Measurements from ENCODE around the gene SELENOF. TPM values are rescaled to one million over a fixed set of nuclear protein-coding genes. Genes with fewer than 3 reads are reported as not detected.
"Not testable (repeated sequence)": the region's sequence is repeated elsewhere in the genome, so short reads cannot be mapped to it uniquely, and the experiment has no call there.

SELENOF gene
- total and polyA plus RNA-seq, 3 donors from 2014 or later: 106 to 218 (median 115) TPM

GRCh38 chr1:86875722-86876121, 38.2 kb downstream of the SELENOF start:
- no peak overlapping the region for H3K27ac ChIP-seq
- TF ChIP-seq POLR2A (IDR thresholded peaks at IDR 0.05): no peak
- no peak for TF ChIP-seq CTCF (IDR thresholded peaks at IDR 0.05)
- intact Hi-C loops (cut with DNase I; ENCODE audit: low total_unique reads): no loop called here
- DNase-seq: no peak
- no peaks in the 10 kb centered on the region for H3K4me1 ChIP-seq
- H3K4me3 ChIP-seq: no peak overlapping the region
- 92 to 95% methylated on average over 1 of the region's 1 CpG for WGBS, 2 donors
- H3K9me3 ChIP-seq: no peaks in the 10 kb centered on the region
- H3K36me3 ChIP-seq (ENCODE audit: low read depth, missing control alignments): no peaks in the 10 kb centered on the region
- no peaks in the 10 kb centered on the region for H3K27me3 ChIP-seq

GRCh38 chr1:86872086-86872485, 41.8 kb downstream of the SELENOF start:
- H3K36me3 ChIP-seq (ENCODE audit: low read depth, missing control alignments): no peaks in the 10 kb centered on the region
- no peak overlapping the region for H3K27ac ChIP-seq
- intact Hi-C loops (cut with DNase I; ENCODE audit: low total_unique reads): no loop called here
- no peak overlapping the region for H3K4me3 ChIP-seq
- no peaks in the 10 kb centered on the region for H3K27me3 ChIP-seq
- no peaks in the 10 kb centered on the region for H3K4me1 ChIP-seq
- TF ChIP-seq POLR2A (IDR thresholded peaks at IDR 0.05): no peak
- TF ChIP-seq CTCF (IDR thresholded peaks at IDR 0.05): no peak
- H3K9me3 ChIP-seq: no peaks in the 10 kb centered on the region
- 72 to 79% methylated on average over 8 of the region's 8 CpGs for WGBS, 2 donors
- DNase-seq: no peak

GRCh38 chr1:86871001-86871400, 42.9 kb downstream of the SELENOF start:
- H3K4me3 ChIP-seq: no peak overlapping the region
- H3K27ac ChIP-seq: no peak overlapping the region
- 62 to 66% methylated on average over 3 of the region's 3 CpGs for WGBS, 2 donors
- no peaks in the 10 kb centered on the region for H3K36me3 ChIP-seq (ENCODE audit: low read depth, missing control alignments)
- no peaks in the 10 kb centered on the region for H3K9me3 ChIP-seq
- H3K4me1 ChIP-seq: no peaks in the 10 kb centered on the region
- DNase-seq: no peak
- TF ChIP-seq POLR2A (IDR thresholded peaks at IDR 0.05): no peak
- TF ChIP-seq CTCF (IDR thresholded peaks at IDR 0.05): no peak
- H3K27me3 ChIP-seq: no peaks in the 10 kb centered on the region
- intact Hi-C loops (cut with DNase I; ENCODE audit: low total_unique reads): no loop called here

- Histone ChIP-seq H3K4me3 (no peak overlapping the region), H3K36me3 (ENCODE audit: low read depth, missing control alignments) (no peaks in the 10 kb centered on the region), H3K27ac (no peak overlapping the region), H3K9me3 (no peaks in the 10 kb centered on the region), H3K27me3 (no peaks in the 10 kb centered on the region), H3K4me1 (no peaks in the 10 kb centered on the region)
- 95 to 100% methylated on average over 1 of the region's 1 CpG for WGBS, 2 donors
- TF ChIP-seq CTCF (IDR thresholded peaks at IDR 0.05): no peak
- TF ChIP-seq POLR2A (IDR thresholded peaks at IDR 0.05): no peak
- intact Hi-C loops (cut with DNase I; ENCODE audit: low total_unique reads): no loop called here
- DNase-seq: no peak
These were observed 45.4 kb downstream of the SELENOF start for GRCh38 chr1:86868477-86868876.

GRCh38 chr1:86867278-86867677, 46.6 kb downstream of the SELENOF start:
- H3K27me3 ChIP-seq; intact Hi-C loops (cut with DNase I; ENCODE audit: low total_unique reads); H3K4me3 ChIP-seq; H3K4me1 ChIP-seq; H3K27ac ChIP-seq; DNase-seq; H3K36me3 ChIP-seq (ENCODE audit: low read depth, missing control alignments); H3K9me3 ChIP-seq: not testable (repeated sequence)
- 91 to 96% methylated on average over 4 of the region's 4 CpGs for WGBS, 2 donors
